ENCODE data around the gene TENT4A.

Gene TENT4A

GRCh38 chr5:6736524-6737042 lies 23.4 kb downstream of the TENT4A start:
- Histone ChIP-seq H3K36me3 (peaks cover 25 to 44% (median 40%) of the 10 kb centered on the region in 3 donors), H3K27me3 (no peaks in the 10 kb centered on the region), H3K4me3 (no peak overlapping the region), H3K9me3 (no peaks in the 10 kb centered on the region), H3K4me1 (peaks cover 0 to 40% (median 37%) of the 10 kb centered on the region in 4 donors), H3K27ac (no peak overlapping the region)
- intact Hi-C loops (cut with DNase I; ENCODE audit: low total_unique reads), result no loop called here
- peak in 1 of 2 donors; percentile 46 for DNase-seq
- no peak for TF ChIP-seq CTCF (IDR thresholded peaks at IDR 0.05)

DNA sequence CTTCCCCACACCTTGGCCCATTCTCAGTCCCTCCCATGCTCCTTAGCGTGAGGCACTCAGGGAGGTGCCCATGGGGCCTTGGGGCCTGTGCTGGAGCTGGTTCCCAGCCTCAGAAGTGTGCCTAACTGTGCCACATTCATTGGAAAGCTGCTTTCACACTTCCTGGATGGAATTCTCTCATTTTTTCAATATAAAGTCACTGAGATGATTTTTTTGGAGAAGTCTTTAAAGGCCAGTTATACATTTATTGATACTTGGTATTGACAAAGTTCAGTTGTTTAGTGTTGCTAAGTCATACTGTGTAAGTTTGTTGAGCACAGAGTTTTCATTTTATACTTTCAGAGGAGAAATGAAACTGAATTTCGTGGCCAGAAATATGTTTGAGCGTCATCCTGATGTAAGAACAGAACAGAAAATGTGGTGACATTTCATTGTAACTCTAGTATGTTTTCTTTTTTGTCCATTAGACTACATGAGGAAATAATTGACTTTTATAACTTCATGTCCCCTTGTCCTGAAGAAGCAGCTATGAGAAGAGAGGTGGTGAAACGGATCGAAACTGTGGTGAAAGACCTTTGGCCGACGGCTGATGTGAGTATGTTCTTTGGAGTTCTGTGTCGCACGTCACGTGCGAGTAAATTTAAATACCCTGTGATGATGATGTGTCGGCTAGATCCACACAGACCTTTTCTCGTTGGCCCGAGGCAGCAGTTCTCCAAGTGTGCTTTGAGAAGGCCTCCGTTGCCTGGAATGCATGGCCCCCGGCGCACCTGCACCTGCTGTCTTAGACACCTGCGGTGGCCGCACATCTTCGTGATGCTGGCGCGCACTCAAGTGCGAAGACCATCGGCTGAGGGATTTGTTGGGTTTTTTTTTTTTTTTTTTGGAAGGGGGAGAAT lies 24.1 kb downstream of the TENT4A start:
- H3K9me3 ChIP-seq, result no peaks in the 10 kb centered on the region
- intact Hi-C loops (cut with DNase I; ENCODE audit: low total_unique reads), result no loop called here
- no peak for TF ChIP-seq CTCF (IDR thresholded peaks at IDR 0.05)
- H3K27me3 ChIP-seq, result no peaks in the 10 kb centered on the region
- peaks cover 25 to 51% (median 47%) of the 10 kb centered on the region in 3 donors for H3K36me3 ChIP-seq
- DNase-seq, result peak in 1 of 2 donors; percentile 33
- no peak overlapping the region for H3K4me3 ChIP-seq
- no peak overlapping the region for H3K27ac ChIP-seq
- peaks cover 0 to 33% (median 30%) of the 10 kb centered on the region in 4 donors for H3K4me1 ChIP-seq

GRCh38 chr5:6739603-6740002 lies 26.4 kb downstream of the TENT4A start:
- no peaks in the 10 kb centered on the region for H3K9me3 ChIP-seq
- H3K27me3 ChIP-seq, result no peaks in the 10 kb centered on the region
- DNase-seq, result peak in 1 of 2 donors; percentile 37
- H3K4me1 ChIP-seq, result peaks cover 0 to 12% (median 7%) of the 10 kb centered on the region in 4 donors
- no peak for TF ChIP-seq CTCF (IDR thresholded peaks at IDR 0.05)
- intact Hi-C loops (cut with DNase I; ENCODE audit: low total_unique reads), result no loop called here
- H3K27ac ChIP-seq, result no peak overlapping the region
- no peak overlapping the region for H3K4me3 ChIP-seq
- peaks cover 41 to 70% (median 62%) of the 10 kb centered on the region in 3 donors for H3K36me3 ChIP-seq

GRCh38 chr5:6740586-6741150 lies 27.4 kb downstream of the TENT4A start:
- no peak for TF ChIP-seq CTCF (IDR thresholded peaks at IDR 0.05)
- no peaks in the 10 kb centered on the region for H3K9me3 ChIP-seq
- peaks cover 41 to 70% (median 62%) of the 10 kb centered on the region in 3 donors for H3K36me3 ChIP-seq
- H3K4me3 ChIP-seq, result no peak overlapping the region
- DNase-seq, result peak in 1 of 2 donors; percentile 44
- no peaks in the 10 kb centered on the region for H3K27me3 ChIP-seq
- intact Hi-C loops (cut with DNase I; ENCODE audit: low total_unique reads), result no loop called here
- no peak overlapping the region for H3K27ac ChIP-seq
- H3K4me1 ChIP-seq, result peaks cover 0 to 10% (median 0%) of the 10 kb centered on the region in 4 donors

GRCh38 chr5:6742081-6742758 lies 29.0 kb downstream of the TENT4A start:
- intact Hi-C loops (cut with DNase I; ENCODE audit: low total_unique reads), result no loop called here
- TF ChIP-seq CTCF (IDR thresholded peaks at IDR 0.05), result no peak
- Histone ChIP-seq H3K9me3 (no peaks in the 10 kb centered on the region), H3K4me1 (peaks cover 0 to 10% (median 0%) of the 10 kb centered on the region in 4 donors), H3K4me3 (no peak overlapping the region), H3K27ac (no peak overlapping the region), H3K27me3 (no peaks in the 10 kb centered on the region), H3K36me3 (peaks cover 41 to 77% (median 62%) of the 10 kb centered on the region in 3 donors)
- DNase-seq, result peak in 1 of 2 donors; percentile 39
